Esophagus muscularis mucosa (tissue), 4 donors: ENCODE data around the gene FHL5. TPM values are rescaled to one million over a fixed set of nuclear protein-coding genes. Genes with fewer than 3 reads are reported as not detected.

ENCODE experiments used
- DNase-seq: peaks from one replicate; pipeline ENCODE4 v3.0.0-alpha.2; 2017; ENCODE audit errors: extremely low spot score
- H3K27ac ChIP-seq, 4 donors: fragments of 200-600 bp; sonication (generic); replicated peaks in 1 of 4; 1 replicate in 3 of 4; 2 replicates in 1 of 4; pipeline ENCODE4 v1.5.1; 2016 to 2019; ENCODE audit warnings: mild to moderate bottlenecking in 1 of 4
- H3K27me3 ChIP-seq, 4 donors: fragments of 200-600 bp; sonication (generic); one replicate each; pipeline versions ENCODE4 v1.5.1 to v1.6.0; 2016 to 2019
- H3K36me3 ChIP-seq, 4 donors: fragments of 200-600 bp; sonication (generic); one replicate each; pipeline ENCODE4 v1.5.1; 2016 to 2019
- H3K4me1 ChIP-seq, 4 donors: fragments of 200-600 bp; sonication (generic); one replicate each; pipeline ENCODE4 v1.5.1; 2016 to 2019
- H3K4me3 ChIP-seq, 4 donors: fragments of 200-600 bp; sonication (generic); 1 replicate in 2 of 4; 2 replicates in 2 of 4; pipeline ENCODE4 v1.5.1; 2016 to 2019; ENCODE audit warnings: mild to moderate bottlenecking in 4 of 4, moderate library complexity in 1 of 4
- H3K9me3 ChIP-seq, 4 donors: fragments of 200-600 bp; sonication (generic); 1 replicate in 3 of 4; 2 replicates in 1 of 4; pipeline ENCODE4 v1.5.1; 2016 to 2019
- CTCF ChIP-seq, 3 experiments: fragments of 200-600 bp in 2 of 3; fragments of 450-650 bp in 1 of 3; sonication (generic) in 2 of 3; IDR thresholded peaks; one replicate each; pipeline ENCODE4 v1.5.1; 2017 to 2019; ENCODE audit warnings: antibody characterized with exemption in 3 of 3, mild to moderate bottlenecking in 2 of 3, moderate library complexity in 1 of 3
- POLR2AphosphoS5 ChIP-seq, 2 donors: sonication (generic); formaldehyde crosslinking; IDR thresholded peaks; one replicate each; pipeline ENCODE4 v1.6.1; 2017; ENCODE audit warnings: antibody characterized with exemption in 2 of 2
- WGBS: methylation state at CpG from one replicate; pipeline ENCODE4 v1.1.5; 2018; 5-methylcytosine and 5-hydroxymethylcytosine counted together
- intact Hi-C: fragments of 100-400 bp; cut with DNase I; formaldehyde crosslinking; loops from one replicate; pipeline ENCODE4 v1.15.1; 2023
- small RNA-seq, 3 donors: library from RNA; depleted of rRNA; stranded (forward); fragments of <200 nt; gene quantifications; one replicate each; pipeline ENCODE3, GENCODE V24; 2016
- total RNA-seq, 4 donors: library from RNA; depleted of rRNA; stranded (reverse); fragments of >200 nt; gene quantifications; one replicate each; pipeline versions ENCODE4 v1.1.0 to v1.2.1, GENCODE V29; 2016

FHL5 gene
- total RNA-seq, 4 donors from 2014 or later: 10.8 to 33.7 (median 18.0) TPM

- intact Hi-C loops: no loop called here
- no peak overlapping the region for H3K4me3 ChIP-seq
These were observed 96.3 kb downstream of the FHL5 start for GRCh38 chr6:96659084-96659845.

More at GRCh38 chr6:96659084-96659845, 96.3 kb downstream of the FHL5 start:
- Histone ChIP-seq H3K27ac (no peak overlapping the region), H3K9me3 (peaks cover 0 to 7% (median 1%) of the 10 kb centered on the region in 4 donors), H3K27me3 (peaks cover 0 to 7% (median 0%) of the 10 kb centered on the region in 4 donors), H3K4me1 (no peaks in the 10 kb centered on the region), H3K36me3 (no peaks in the 10 kb centered on the region)
- DNase-seq: no peak
- 87% methylated on average over 4 of the region's 4 CpGs for WGBS
- TF ChIP-seq CTCF (IDR thresholded peaks at IDR 0.05): no peak
- TF ChIP-seq POLR2AphosphoS5 (IDR thresholded peaks at IDR 0.05): no peak

Small RNA genes lying within 50 kb of the gene (small RNA-seq; reads per million reads assigned to genes)
- gene RNU4-70P: 0 reads per million in 3 donors

Other genes with a start within 250 kb of the FHL5 start
- 10 to 100 TPM; 21.3 to 27.0 (median 23.2) TPM for gene UFL1, start 41.3 kb upstream of the FHL5 start, total RNA-seq